Ishikawa (cell line): ENCODE measurements around the gene RASA3.

Experiments
- CEBPB ChIP-seq: IDR thresholded peaks from 2 replicates; pipeline ENCODE4 v1.6.1; 2012
- CREB1 ChIP-seq: IDR thresholded peaks from 2 replicates; pipeline ENCODE4 v1.6.1; 2012; ENCODE audit warnings: low read depth
- EGR1 ChIP-seq: IDR thresholded peaks from 2 replicates; pipeline ENCODE4 v1.6.1; 2012
- EP300 ChIP-seq: IDR thresholded peaks from 2 replicates; pipeline ENCODE4 v1.6.1; 2012; ENCODE audit warnings: borderline replicate concordance
- FOXM1 ChIP-seq: IDR thresholded peaks from 2 replicates; pipeline ENCODE4 v1.6.1; 2012; ENCODE audit warnings: low read depth, borderline replicate concordance
- MAX ChIP-seq: IDR thresholded peaks from 2 replicates; pipeline ENCODE4 v1.6.1; 2012
- NFIC ChIP-seq: IDR thresholded peaks from 2 replicates; pipeline ENCODE4 v1.6.1; 2012
- RAD21 ChIP-seq: IDR thresholded peaks from 2 replicates; pipeline ENCODE4 v1.6.1; 2012; ENCODE audit warnings: low read depth
- TAF1 ChIP-seq: IDR thresholded peaks from 2 replicates; pipeline ENCODE4 v1.6.1; 2012; ENCODE audit warnings: low read depth, mild to moderate bottlenecking
- TEAD4 ChIP-seq: IDR thresholded peaks from 2 replicates; pipeline ENCODE4 v1.6.1; 2012
- USF1 ChIP-seq: IDR thresholded peaks from 2 replicates; pipeline ENCODE4 v1.6.1; 2012
- YY1 ChIP-seq: IDR thresholded peaks from 2 replicates; pipeline ENCODE4 v1.6.1; 2012; ENCODE audit warnings: low read depth
- ZBTB7A ChIP-seq: IDR thresholded peaks from 2 replicates; pipeline ENCODE4 v1.6.1; 2012; ENCODE audit warnings: low read depth
- TF ChIP-seq, protein P1 (sequence below): IDR thresholded peaks from 2 replicates; pipeline ENCODE4 v1.6.1; 2012; ENCODE audit warnings: low read depth, mild to moderate bottlenecking

- TF ChIP-seq USF1 = no peak
- TF ChIP-seq MAX = no peak
- no peak for TF ChIP-seq EP300
- TF ChIP-seq YY1 = no peak
- TF ChIP-seq EGR1 = no peak
- TF ChIP-seq, protein P1, sequence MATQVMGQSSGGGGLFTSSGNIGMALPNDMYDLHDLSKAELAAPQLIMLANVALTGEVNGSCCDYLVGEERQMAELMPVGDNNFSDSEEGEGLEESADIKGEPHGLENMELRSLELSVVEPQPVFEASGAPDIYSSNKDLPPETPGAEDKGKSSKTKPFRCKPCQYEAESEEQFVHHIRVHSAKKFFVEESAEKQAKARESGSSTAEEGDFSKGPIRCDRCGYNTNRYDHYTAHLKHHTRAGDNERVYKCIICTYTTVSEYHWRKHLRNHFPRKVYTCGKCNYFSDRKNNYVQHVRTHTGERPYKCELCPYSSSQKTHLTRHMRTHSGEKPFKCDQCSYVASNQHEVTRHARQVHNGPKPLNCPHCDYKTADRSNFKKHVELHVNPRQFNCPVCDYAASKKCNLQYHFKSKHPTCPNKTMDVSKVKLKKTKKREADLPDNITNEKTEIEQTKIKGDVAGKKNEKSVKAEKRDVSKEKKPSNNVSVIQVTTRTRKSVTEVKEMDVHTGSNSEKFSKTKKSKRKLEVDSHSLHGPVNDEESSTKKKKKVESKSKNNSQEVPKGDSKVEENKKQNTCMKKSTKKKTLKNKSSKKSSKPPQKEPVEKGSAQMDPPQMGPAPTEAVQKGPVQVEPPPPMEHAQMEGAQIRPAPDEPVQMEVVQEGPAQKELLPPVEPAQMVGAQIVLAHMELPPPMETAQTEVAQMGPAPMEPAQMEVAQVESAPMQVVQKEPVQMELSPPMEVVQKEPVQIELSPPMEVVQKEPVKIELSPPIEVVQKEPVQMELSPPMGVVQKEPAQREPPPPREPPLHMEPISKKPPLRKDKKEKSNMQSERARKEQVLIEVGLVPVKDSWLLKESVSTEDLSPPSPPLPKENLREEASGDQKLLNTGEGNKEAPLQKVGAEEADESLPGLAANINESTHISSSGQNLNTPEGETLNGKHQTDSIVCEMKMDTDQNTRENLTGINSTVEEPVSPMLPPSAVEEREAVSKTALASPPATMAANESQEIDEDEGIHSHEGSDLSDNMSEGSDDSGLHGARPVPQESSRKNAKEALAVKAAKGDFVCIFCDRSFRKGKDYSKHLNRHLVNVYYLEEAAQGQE = no peak
- TF ChIP-seq CEBPB = no peak
- no peak for TF ChIP-seq TAF1
- TF ChIP-seq FOXM1 = no peak
- no peak for TF ChIP-seq CREB1
- TF ChIP-seq RAD21 = no peak
- TF ChIP-seq NFIC = no peak
- no peak for TF ChIP-seq ZBTB7A
- no peak for TF ChIP-seq TEAD4
Measured at GRCh38 chr13:113930671-113931637, 201.5 kb downstream of the RASA3 start.
